Measurements from ENCODE around the gene KCNQ1. TPM values are rescaled to one million over a fixed set of nuclear protein-coding genes. Genes with fewer than 3 reads are reported as not detected.
A peak's percentile ranks its signal among the peaks of the same experiment; 100 is the strongest.

Gene KCNQ1
- total and polyA plus RNA-seq, 2 of the 13 experiments (the other 11 are each of a cell fraction or from before 2014, with no cell fraction given), result 0.02 to 0.08 TPM

DNA sequence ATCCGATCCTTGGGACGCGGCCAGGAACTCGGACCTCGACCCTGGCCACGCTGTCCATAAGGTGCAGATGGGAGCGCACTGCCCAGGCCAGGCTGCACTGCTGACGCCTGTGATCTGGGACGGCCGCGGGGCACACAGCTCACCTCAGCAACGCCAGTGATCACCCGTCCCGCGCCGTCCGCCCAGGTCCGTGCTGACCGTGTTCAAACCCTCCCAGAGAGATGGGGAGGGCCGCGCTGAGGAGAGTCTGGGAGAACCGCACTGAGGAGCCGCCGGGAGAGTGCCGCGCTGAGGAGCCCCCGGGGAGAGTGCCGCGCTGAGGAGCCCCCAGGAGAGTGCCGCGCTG lies 254.3 kb downstream of the KCNQ1 start:
- Histone ChIP-seq H3K27me3 (ENCODE audit: control insufficient read depth in 1 of 2, insufficient read depth in 2 of 2, low read length in 2 of 2) (peaks cover 0 to 3% of the 10 kb centered on the region in 2 experiments; a peak in 2 of 5 replicates), H3K9ac (ENCODE audit: insufficient read depth, low read depth, low read length) (peak overlapping the region; percentile 99), H3K79me2 (ENCODE audit: insufficient read depth, low read length) (peaks cover 63% of the 10 kb centered on the region), H2AFZ (ENCODE audit: low read length) (no peak overlapping the region), H3K4me1 (ENCODE audit: insufficient read depth, low read length) (peaks cover 63% of the 10 kb centered on the region), H3K36me3 (replicated peaks in 1 of 2; ENCODE audit: control insufficient read depth in 1 of 2, insufficient read depth in 2 of 2, low read length in 2 of 2) (peaks cover 2 to 24% of the 10 kb centered on the region in 2 experiments; a peak in 4 of 5 replicates), H3K4me3 (replicated peaks in 1 of 3; ENCODE audit: insufficient read depth in 1 of 3, low read depth in 2 of 3, low read length in 3 of 3) (peak overlapping the region; percentile 95), H3K4me2 (ENCODE audit: low read depth, low read length) (peak overlapping the region; percentile 78), H4K20me1 (ENCODE audit: insufficient read depth, low read length) (peaks cover 51% of the 10 kb centered on the region), H3K27ac (ENCODE audit: extremely low read length, insufficient read depth, low read length) (peak overlapping the region; percentile 78), H3K9me3 (ENCODE audit: low read length) (no peaks in the 10 kb centered on the region)
- intact Hi-C loops (cut with micrococcal nuclease; ENCODE audit: unreplicated experiment), result no loop called here
- DNase-seq (ENCODE audit: low spot score) (no peak), ATAC-seq (peak; percentile 17), FAIRE-seq (no peak)
- in situ Hi-C loops (cut with HindIII; ENCODE audit: extremely low pct_ligation_motif_present, low pct_unique_long_range_greater_than_20kb), result loop anchor here (5.0 to 10.0 kb wide), 2 partner anchors 33 to 274 kb away; no protein-coding TSS in a partner anchor
- ChIA-PET CTCF (ENCODE audit: low intra/inter-chr PET ratio, low total read pairs) (interaction anchor here (0.9 kb wide), 1 partner anchor 167 kb away, joined by 3 read pairs; no protein-coding TSS in a partner anchor), POLR2A (interaction anchor here (1.0 to 2.0 kb wide), 26 partner anchors 8 to 488 kb away, joined by 3 to 170 read pairs (median 6); partner anchors contain the start of genes NAP1L4 and TSSC4)
- 0% methylated on average over 5 of the region's 31 CpGs for WGBS (ENCODE audit: low lambda C conversion rate)
- BruUV-seq (replicated peaks), result no TSS peak
- TF ChIP-seq ZBTB21 (CRISPR knock-in tag; IDR thresholded peaks at IDR 0.05) (no peak), FLYWCH1 (CRISPR knock-in tag; IDR thresholded peaks at IDR 0.05) (no peak), HOXA9 (CRISPR knock-in tag; IDR thresholded peaks at IDR 0.05; ENCODE audit: borderline replicate concordance) (peak; percentile 3; the same call in 1 of the 2 replicates), MED8 (CRISPR knock-in tag; IDR thresholded peaks at IDR 0.05; ENCODE audit: insufficient replicate concordance) (no peak), MLLT10 (CRISPR knock-in tag; IDR thresholded peaks at IDR 0.05) (peak; percentile 17; the same call in 1 of the 2 replicates), ZBTB3 (CRISPR knock-in tag; IDR thresholded peaks at IDR 0.05; ENCODE audit: borderline replicate concordance, low read depth) (no peak), GFI1 (CRISPR knock-in tag; IDR thresholded peaks at IDR 0.05; ENCODE audit: borderline replicate concordance) (no peak), ZNF790 (CRISPR knock-in tag; IDR thresholded peaks at IDR 0.05; ENCODE audit: borderline replicate concordance) (no peak), ZNF230 (CRISPR knock-in tag; IDR thresholded peaks at IDR 0.05) (0 out of 2 replicates have a peak, but pooled peaks have one; percentile 19), ZNF253 (CRISPR knock-in tag; IDR thresholded peaks at IDR 0.05; ENCODE audit: borderline replicate concordance) (no peak), STAG1 (CRISPR knock-in tag; IDR thresholded peaks at IDR 0.05) (no peak), IKZF1 (IDR thresholded peaks at IDR 0.05) (no peak), ZNF598 (CRISPR knock-in tag; IDR thresholded peaks at IDR 0.05; ENCODE audit: borderline replicate concordance) (peak; percentile 3; the same call in 1 of the 2 replicates), ZNF251 (CRISPR knock-in tag; IDR thresholded peaks at IDR 0.05) (no peak)
- TF ChIP-seq, protein P1, sequence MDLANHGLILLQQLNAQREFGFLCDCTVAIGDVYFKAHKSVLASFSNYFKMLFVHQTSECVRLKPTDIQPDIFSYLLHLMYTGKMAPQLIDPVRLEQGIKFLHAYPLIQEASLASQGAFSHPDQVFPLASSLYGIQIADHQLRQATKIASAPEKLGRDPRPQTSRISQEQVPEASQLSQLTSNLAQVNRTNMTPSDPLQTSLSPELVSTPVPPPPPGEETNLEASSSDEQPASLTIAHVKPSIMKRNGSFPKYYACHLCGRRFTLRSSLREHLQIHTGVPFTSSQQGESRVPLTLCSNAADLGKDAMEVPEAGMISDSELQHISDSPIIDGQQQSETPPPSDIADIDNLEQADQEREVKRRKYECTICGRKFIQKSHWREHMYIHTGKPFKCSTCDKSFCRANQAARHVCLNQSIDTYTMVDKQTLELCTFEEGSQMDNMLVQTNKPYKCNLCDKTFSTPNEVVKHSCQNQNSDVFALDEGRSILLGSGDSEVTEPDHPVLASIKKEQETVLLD (CRISPR knock-in tag; IDR thresholded peaks at IDR 0.05; ENCODE audit: low read depth), result 0 out of 2 replicates have a peak, but pooled peaks have one; percentile 11
- TF ChIP-seq, protein P2, sequence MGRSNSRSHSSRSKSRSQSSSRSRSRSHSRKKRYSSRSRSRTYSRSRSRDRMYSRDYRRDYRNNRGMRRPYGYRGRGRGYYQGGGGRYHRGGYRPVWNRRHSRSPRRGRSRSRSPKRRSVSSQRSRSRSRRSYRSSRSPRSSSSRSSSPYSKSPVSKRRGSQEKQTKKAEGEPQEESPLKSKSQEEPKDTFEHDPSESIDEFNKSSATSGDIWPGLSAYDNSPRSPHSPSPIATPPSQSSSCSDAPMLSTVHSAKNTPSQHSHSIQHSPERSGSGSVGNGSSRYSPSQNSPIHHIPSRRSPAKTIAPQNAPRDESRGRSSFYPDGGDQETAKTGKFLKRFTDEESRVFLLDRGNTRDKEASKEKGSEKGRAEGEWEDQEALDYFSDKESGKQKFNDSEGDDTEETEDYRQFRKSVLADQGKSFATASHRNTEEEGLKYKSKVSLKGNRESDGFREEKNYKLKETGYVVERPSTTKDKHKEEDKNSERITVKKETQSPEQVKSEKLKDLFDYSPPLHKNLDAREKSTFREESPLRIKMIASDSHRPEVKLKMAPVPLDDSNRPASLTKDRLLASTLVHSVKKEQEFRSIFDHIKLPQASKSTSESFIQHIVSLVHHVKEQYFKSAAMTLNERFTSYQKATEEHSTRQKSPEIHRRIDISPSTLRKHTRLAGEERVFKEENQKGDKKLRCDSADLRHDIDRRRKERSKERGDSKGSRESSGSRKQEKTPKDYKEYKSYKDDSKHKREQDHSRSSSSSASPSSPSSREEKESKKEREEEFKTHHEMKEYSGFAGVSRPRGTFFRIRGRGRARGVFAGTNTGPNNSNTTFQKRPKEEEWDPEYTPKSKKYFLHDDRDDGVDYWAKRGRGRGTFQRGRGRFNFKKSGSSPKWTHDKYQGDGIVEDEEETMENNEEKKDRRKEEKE (IDR thresholded peaks at IDR 0.05), result no peak
- TF ChIP-seq, protein P3, sequence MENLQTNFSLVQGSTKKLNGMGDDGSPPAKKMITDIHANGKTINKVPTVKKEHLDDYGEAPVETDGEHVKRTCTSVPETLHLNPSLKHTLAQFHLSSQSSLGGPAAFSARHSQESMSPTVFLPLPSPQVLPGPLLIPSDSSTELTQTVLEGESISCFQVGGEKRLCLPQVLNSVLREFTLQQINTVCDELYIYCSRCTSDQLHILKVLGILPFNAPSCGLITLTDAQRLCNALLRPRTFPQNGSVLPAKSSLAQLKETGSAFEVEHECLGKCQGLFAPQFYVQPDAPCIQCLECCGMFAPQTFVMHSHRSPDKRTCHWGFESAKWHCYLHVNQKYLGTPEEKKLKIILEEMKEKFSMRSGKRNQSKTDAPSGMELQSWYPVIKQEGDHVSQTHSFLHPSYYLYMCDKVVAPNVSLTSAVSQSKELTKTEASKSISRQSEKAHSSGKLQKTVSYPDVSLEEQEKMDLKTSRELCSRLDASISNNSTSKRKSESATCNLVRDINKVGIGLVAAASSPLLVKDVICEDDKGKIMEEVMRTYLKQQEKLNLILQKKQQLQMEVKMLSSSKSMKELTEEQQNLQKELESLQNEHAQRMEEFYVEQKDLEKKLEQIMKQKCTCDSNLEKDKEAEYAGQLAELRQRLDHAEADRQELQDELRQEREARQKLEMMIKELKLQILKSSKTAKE (CRISPR knock-in tag; IDR thresholded peaks at IDR 0.05; ENCODE audit: borderline replicate concordance), result no peak
- TF ChIP-seq, protein P4, sequence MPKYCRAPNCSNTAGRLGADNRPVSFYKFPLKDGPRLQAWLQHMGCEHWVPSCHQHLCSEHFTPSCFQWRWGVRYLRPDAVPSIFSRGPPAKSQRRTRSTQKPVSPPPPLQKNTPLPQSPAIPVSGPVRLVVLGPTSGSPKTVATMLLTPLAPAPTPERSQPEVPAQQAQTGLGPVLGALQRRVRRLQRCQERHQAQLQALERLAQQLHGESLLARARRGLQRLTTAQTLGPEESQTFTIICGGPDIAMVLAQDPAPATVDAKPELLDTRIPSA (CRISPR knock-in tag; IDR thresholded peaks at IDR 0.05; ENCODE audit: borderline replicate concordance), result 0 out of 2 replicates have a peak, but pooled peaks have one; percentile 53

Measured in HepG2 (cell line).